NCI-H146 treated with DMSO at 0.1 percent for 48 hours (cell line): Measurements from ENCODE around the gene RXFP4.
"Not testable (repeated sequence)": the region's sequence is repeated elsewhere in the genome, so short reads cannot be mapped to it uniquely, and the experiment has no call there.

Source experiments
- DNase-seq: peaks from one replicate; lab custom pipeline; 2025; ENCODE audit not compliant: unreplicated experiment; lab: John Stamatoyannopoulos, UW

RXFP4 gene

DNA sequence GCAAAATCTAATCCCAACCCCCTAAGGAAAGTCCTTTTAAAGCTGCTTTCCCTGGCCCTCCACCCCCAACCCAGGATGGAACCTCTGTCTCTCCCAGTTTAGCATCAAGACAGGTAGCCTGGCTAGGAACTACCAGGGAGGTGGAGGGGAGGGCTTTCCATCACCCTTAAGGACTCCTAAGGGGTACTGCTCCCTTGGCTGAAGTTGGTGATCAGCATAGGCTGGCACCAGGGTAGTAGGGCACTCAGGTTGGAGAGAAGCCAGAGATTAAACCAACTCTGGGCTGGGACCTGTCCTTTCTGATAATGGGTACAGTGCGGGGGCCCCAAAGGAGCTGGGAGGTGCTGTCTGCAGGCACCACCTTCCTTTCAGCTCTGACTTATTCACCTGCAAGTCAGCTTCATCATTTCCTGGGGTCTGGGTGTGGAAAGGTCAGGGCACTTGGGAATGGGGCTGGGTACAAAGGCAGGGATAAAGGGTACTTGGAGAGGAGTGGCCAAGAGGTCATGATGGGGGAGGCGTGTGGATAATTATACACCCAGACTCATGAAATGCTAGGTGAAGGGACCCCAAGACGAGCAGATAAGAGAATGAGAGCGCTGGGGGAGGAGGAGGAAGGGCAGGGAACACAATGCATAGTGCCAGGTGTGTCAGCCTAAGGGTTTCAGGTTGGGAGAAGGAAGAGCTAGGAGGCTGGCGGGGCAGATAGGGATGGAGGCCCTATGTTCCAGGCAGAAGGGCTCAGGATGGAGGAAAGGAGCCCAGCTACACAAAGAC lies 35.7 kb downstream of the RXFP4 start:
- no peak for DNase-seq

DNA sequence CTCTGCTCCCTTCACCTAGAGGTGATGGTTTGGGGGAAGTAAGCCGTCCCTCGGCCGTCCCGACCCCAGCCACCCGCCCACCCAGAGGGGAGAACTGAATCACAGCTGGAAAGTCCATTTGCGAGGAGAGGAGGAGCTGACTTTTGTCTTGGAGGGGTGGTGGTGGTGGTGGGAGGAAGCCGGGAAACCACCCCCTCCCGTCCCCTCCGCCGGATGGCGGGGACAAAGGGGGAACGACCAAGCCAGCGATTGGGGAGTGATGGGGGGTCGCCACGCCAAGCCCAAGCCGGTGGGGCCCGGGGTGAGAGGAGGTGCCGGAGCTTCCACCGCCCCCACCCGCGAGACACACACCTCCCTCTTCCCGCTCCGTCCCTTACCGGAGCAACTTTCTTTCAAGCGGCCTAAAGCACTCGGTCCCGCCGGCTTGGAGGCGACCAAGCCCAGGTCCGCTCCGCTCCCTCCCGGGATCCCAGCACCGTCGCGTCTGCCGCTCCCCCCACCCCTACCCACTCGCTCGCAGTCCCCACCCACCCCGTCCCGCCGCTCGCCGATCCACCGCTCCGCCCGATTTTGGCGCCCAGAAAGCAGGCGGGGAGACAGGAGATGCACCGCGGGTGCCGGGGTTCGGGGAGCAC lies 36.4 kb downstream of the RXFP4 start:
- DNase-seq = no peak

DNA sequence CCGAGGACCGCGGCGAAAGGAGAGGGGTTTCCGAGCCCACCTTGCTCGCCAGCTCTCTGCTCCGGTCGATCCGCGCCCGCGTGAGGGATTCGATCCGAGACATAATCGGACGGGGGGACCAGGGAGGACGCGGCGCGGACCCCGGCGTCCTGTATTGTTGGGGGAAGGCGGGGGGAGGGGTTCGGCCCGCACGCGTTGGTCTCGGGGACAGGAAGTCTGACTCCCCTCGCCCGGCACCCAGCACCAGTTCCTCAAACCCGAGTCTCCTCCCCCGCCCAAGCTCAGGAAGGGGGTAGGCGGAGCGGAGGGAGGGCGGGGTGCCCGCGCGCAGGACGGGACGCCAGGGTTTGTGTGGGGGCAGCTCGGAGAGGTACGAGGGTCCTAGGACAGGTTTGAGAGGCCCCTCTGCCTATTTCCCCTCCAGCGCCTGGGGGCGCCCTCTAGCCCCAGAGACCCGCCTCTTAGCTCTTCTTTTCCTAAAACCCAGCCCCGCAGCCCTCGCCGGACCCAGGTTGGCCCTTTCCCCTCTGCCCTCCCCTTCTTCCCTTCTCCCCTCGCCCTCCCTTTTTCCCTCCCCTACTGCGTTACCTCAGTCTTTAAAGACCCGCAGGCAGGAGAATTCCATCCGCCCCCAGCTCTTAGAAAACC lies 37.0 kb downstream of the RXFP4 start, which contains the start of gene ARHGEF2:
Gene ARHGEF2 (minus strand): TSS at position 223 of the 648 bp plus-strand sequence. CDS start 120 bp downstream, at position 103.
- DNase-seq = peak; percentile 41

DNA sequence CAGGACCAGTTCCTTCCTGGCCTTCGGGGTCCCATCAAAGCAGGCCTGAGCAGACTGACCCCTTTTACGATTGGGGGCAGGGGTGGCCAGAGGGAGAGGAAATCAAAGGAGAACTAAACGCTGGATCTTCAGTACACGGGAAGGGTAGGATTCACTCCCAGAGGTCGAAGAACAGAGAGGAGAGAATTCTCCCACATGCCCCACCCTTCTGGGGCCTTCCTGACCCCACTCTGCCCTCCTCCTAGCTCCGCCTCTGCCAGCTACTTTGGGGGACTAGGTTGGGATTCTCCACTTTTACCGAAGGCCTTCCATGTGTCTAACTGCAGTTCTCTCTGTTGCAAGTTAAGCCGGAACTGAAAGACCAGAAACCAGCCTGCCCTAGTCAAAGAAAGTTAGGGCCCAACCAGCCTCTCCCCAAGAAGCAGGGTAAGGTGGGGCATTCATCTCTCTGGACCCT lies 37.6 kb downstream of the RXFP4 start:
- DNase-seq = no peak

DNA sequence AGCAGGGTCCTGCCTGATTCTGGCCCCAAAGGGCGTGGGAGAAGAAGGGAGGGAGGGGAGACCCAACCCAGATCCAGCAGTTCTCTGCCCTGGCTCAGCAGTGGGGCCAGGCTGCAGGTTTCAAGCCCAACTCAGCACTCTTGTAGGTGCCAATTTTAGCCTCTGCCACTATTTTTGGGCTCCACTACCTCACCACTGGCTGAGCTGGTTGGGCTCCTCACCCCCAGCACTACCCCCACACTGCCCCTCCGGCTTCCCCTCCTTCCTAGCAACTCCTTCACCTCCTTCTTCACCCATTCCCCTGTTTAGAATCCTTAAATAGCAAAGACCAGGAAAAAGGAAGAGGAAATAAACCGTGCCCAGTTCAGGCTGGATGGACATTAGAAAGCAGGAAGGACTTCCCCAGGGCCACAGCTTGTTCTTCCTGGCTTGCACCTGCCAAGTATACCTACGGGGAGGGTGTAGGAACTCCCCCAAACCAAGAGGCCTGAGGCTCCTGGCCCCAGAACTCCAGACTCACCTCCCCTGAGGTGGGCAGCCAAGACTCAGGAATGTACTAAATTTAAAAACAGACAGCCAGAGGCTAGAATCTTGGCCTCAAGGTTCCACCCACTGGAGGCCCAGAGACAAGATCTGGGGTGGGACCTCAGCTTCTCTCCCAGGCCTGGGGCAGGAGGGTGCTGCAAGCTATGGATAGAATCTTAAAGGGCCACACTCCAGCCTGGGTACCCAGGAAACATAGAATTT lies 38.3 kb downstream of the RXFP4 start:
- DNase-seq = no peak

DNA sequence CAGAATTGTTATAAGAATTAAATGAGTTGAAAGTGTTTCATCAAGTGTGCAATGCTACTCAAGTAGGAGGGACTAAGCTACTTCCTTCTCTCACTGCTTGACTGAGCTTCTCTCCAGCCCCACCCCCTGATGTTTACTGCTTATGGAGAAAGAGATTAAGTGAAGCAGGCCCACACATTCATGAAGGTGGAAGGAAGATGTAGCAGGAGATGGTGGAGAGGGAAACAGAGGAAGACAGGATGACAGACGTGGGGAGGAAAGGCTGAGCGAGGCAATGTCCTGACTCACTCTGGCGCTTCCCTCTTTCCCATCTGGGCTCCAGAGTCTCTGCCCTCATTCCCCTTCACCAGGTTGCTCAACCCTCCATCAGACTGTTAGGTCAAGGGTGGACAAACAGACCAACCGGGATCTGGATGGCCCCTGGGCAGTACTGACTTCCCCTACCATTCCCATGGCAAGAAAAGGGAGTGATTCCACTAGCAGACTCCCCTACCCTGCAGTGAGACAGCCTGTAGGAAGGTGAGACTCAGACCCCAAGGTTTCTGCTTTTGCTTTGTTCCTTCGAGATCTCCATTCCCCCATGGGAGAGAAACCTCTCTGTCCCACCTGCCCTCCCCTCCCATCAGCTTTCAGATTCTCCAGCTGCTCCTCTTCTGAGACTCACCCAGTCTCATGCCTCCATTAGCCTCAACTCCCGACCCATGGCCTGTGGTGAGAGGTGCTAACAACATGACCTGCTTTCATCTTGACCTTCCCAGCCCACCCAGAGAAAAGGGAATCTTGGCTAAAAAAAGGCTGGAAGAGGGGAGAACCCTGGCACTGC lies 40.0 kb downstream of the RXFP4 start:
- DNase-seq = no peak

- DNase-seq = no peak
These were observed 40.7 kb downstream of the RXFP4 start for GRCh38 chr1:155982106-155982505.

DNA sequence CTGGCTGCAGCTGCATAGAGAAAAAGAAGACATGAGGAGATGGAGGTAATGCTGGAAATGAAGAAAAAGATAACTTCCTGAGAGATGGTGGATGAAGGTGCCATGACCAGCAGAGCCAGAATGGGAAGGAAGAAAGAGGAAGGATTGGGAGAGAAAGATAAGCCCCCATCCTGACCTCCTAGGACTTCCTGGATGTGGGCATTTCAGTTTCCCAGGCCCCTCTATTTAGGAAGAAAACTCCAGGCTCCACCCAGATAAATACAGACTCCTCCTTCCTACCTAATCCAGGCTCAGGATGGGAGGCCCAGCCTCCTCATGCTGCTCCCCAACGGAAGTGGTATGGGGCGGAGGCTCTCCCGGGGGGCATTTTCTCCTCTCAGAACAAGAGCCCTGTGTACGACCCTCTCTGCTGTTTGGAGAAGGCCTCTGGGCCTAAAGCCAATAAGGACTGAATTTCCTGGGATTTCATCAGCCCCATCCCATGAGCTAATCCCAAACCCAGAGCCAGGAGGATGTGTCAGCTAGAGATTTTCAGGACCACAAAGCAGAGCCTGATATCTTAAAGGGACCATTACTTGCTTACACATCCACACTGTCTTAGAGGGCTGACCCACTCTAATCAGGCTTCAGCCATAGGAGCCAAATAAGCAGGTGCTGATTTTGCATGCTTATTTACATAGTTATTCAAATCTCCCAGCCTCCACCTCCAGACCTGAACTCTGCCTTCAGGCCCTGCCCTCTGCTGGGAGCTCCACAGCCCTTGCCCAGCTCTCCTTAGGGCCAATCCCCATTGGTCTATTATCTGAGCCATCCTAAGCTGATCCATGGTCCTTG lies 42.0 kb downstream of the RXFP4 start:
- peak; percentile 52 for DNase-seq

- DNase-seq = peak; percentile 84
These were observed 42.9 kb downstream of the RXFP4 start for GRCh38 chr1:155984341-155984740.

GRCh38 chr1:155984903-155985645 lies 43.6 kb downstream of the RXFP4 start:
- not testable (repeated sequence) for DNase-seq

GRCh38 chr1:155989242-155990004 lies 48.0 kb downstream of the RXFP4 start:
- peak; percentile 48 for DNase-seq

- no peak for DNase-seq
These were observed 48.7 kb downstream of the RXFP4 start for GRCh38 chr1:155990005-155990739.
